ENCODE measurements around the gene CCNY. TPM values are rescaled to one million over a fixed set of nuclear protein-coding genes. Genes with fewer than 3 reads are reported as not detected.

Gene CCNY
- total RNA-seq, 1 experiment from 2014 or later = 41.1 TPM

DNA sequence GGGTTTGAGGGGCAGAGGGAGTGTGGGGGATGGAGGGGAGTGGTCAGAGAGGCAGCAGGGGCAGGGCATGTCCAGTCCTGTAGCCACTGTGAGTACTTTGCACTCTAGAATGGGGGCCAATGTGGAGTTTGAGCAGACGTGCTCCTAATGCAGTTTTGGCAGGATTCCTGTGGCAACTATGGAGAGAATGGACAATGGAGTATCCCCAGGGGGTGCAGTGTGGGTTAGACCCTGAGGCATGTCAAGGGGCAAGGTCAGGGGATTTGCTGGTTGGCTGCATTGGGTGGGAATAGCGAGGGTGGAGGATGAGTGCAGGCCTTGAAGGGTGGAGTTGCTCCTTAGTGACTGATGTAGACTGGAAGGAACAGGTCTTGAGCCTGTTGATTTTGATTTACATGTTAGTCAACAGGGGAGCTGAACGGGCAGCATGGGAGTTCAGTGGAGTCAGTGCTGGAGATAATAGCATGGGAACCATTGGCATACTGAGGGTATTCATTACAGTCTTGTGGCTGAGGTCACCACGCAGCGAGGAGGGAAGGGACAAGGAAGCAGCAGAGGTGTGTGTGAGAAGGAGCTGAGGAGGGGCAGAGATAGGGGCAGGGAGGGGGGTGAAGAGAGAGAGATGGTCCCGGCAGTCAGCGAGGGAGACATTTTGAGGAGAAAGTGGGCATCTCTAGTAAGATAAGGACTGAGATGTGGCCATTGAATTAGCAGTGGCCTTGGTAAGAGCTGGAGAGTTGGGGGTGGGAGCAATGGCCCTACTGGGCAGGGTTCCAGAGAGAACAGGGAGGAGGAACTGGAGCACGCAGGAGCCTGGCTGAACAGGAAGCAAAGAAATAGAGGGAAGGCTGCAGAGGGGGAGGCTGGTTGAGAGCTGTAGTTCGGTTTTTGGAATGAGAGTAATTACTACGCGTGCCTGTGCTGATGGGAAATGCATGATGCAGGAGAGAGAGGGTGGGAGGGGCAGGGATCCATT, 112.7 kb downstream of the CCNY start:
- Histone ChIP-seq H3K4me1 (replicated peaks) (peaks cover 36% of the 10 kb centered on the region), H3K9me3 (replicated peaks) (peaks cover 3% of the 10 kb centered on the region; the same call in 1 of the 2 replicates), H3K27me3 (replicated peaks) (no peaks in the 10 kb centered on the region), H3K4me3 (no peak overlapping the region), H3K36me3 (no peaks in the 10 kb centered on the region), H3K27ac (no peak overlapping the region)
- no peak for DNase-seq (ENCODE audit: low read depth in 1 of 2, low spot score in 2 of 2)

DNA sequence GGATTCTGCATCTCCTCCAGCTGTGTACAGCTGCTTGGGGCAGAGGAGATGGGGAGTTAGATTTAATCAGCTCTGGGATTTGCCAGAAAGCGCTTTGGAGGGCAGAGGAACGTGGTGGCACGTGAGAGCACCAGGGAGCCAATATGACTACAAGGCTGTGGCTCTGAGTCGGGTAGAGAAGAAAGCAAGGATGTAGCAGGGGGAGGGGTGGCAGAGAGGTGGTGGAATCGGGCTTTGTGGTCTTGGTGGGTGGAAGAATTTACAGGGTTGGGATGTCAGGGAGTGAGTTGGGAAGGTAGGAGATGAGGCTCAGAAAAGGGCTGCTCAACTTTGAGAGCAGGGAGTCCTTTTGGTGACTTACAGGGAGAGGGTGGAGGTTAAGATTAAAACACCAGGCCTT, 113.6 kb downstream of the CCNY start:
- Histone ChIP-seq H3K27ac (no peak overlapping the region), H3K36me3 (no peaks in the 10 kb centered on the region), H3K27me3 (replicated peaks) (no peaks in the 10 kb centered on the region), H3K9me3 (replicated peaks) (no peaks in the 10 kb centered on the region), H3K4me3 (no peak overlapping the region), H3K4me1 (replicated peaks) (peaks cover 36% of the 10 kb centered on the region)
- DNase-seq (ENCODE audit: low read depth in 1 of 2, low spot score in 2 of 2) = no peak

DNA sequence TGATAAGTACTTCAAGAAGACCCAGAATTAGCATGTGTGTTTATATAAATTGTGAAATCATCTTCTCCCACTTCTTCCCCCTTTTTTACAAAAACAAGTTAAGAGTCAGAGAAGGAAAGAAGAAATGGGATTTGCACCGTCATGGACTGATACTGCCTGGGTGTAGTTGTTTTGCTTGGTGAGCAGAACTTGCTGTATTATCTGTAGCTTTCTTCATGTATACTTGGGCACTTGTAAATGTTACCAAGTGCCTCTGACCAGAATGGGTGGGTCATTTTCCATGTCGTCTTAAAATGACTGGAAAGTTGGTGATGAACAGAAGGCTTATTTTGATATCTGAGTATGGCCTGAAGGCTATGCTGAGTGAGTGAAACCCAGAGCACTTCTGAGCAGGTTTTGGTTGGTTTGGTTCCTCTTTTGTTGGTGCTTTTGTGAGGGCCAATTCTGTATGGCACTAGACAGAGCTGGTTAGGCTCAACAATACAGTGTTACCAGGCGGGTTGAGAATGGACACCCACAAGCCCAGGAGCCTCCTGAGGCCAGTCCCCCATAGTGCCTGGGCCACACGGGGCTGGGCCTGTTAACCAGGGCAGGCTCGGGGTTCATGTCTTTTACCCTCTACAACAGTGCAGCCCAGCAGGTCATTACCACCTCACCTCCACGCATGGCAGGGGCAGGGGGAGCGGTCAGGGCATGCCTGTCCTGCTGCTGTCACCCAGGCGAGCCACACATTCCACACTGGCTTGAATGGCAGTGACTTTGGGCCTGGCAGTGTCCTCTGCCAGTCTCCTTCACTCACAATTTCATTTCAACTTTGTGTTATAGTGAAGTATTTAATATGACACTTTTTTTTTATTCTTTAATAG, 115.1 kb downstream of the CCNY start:
- DNase-seq (ENCODE audit: low read depth in 1 of 2, low spot score in 2 of 2) = no peak
- Histone ChIP-seq H3K36me3 (no peaks in the 10 kb centered on the region), H3K27me3 (replicated peaks) (no peaks in the 10 kb centered on the region), H3K9me3 (replicated peaks) (no peaks in the 10 kb centered on the region), H3K4me1 (replicated peaks) (peaks cover 31% of the 10 kb centered on the region), H3K27ac (no peak overlapping the region), H3K4me3 (no peak overlapping the region)

GRCh38 chr10:35452171-35452570, 115.9 kb downstream of the CCNY start:
- peaks cover 27% of the 10 kb centered on the region for H3K4me1 ChIP-seq (replicated peaks)
- H3K27me3 ChIP-seq (replicated peaks) = no peaks in the 10 kb centered on the region
- no peaks in the 10 kb centered on the region for H3K36me3 ChIP-seq
- H3K4me3 ChIP-seq = no peak overlapping the region
- no peak overlapping the region for H3K27ac ChIP-seq
- DNase-seq (ENCODE audit: low read depth in 1 of 2, low spot score in 2 of 2) = no peak
- no peaks in the 10 kb centered on the region for H3K9me3 ChIP-seq (replicated peaks)

DNA sequence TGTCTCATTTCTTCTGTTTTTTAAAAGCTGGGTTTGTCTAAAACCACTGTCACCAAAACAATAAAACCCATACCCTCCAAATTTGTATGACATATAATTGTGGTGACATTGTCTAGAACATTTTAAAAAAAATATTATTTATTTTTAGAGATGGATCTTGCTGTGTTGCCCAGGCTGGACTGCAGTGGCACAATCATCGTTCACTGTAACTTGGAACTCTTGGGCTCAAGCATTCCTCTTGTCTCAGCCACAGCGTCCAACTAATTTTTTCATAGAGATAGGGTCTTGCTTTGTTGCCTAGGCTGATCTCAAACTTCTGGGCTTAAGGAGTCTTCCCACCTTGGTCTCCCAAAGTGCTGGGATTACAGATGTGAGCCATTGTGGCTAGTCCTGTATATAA, 116.5 kb downstream of the CCNY start:
- no peaks in the 10 kb centered on the region for H3K9me3 ChIP-seq (replicated peaks)
- H3K36me3 ChIP-seq = no peaks in the 10 kb centered on the region
- H3K4me1 ChIP-seq (replicated peaks) = peaks cover 21% of the 10 kb centered on the region
- no peak overlapping the region for H3K27ac ChIP-seq
- H3K27me3 ChIP-seq (replicated peaks) = no peaks in the 10 kb centered on the region
- no peak for DNase-seq (ENCODE audit: low read depth in 1 of 2, low spot score in 2 of 2)
- H3K4me3 ChIP-seq = no peak overlapping the region

GRCh38 chr10:35453855-35454532, 117.7 kb downstream of the CCNY start:
- no peak for DNase-seq (ENCODE audit: low read depth in 1 of 2, low spot score in 2 of 2)
- no peaks in the 10 kb centered on the region for H3K36me3 ChIP-seq
- H3K27me3 ChIP-seq (replicated peaks) = no peaks in the 10 kb centered on the region
- H3K4me3 ChIP-seq = no peak overlapping the region
- H3K9me3 ChIP-seq (replicated peaks) = no peaks in the 10 kb centered on the region
- peaks cover 9% of the 10 kb centered on the region for H3K4me1 ChIP-seq (replicated peaks)
- no peak overlapping the region for H3K27ac ChIP-seq

GRCh38 chr10:35456153-35456720, 119.9 kb downstream of the CCNY start:
- DNase-seq (ENCODE audit: low read depth in 1 of 2, low spot score in 2 of 2) = no peak

DNA sequence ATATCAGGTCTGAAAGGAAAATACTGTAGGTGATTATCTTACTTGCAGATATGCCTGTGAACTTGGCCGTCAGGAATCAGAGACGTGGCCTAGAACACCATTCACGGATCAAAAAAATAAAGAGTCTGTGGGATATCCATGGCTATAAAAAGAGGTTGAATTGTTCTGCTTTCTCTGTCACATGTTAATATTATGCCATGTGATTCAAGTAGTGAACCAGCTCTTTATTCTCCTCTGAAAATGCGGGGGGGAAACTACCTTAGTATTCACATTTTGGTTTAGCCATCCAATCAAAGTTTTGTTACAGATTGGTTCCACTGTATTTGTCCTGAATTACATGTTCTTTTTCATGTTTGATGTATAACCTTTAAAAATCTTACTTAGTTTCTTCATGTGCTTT, 120.5 kb downstream of the CCNY start:
- DNase-seq (ENCODE audit: low read depth in 1 of 2, low spot score in 2 of 2) = no peak
- H3K27me3 ChIP-seq (replicated peaks) = no peaks in the 10 kb centered on the region
- no peak overlapping the region for H3K27ac ChIP-seq
- no peaks in the 10 kb centered on the region for H3K9me3 ChIP-seq (replicated peaks)
- H3K36me3 ChIP-seq = no peaks in the 10 kb centered on the region
- H3K4me1 ChIP-seq (replicated peaks) = no peaks in the 10 kb centered on the region
- no peak overlapping the region for H3K4me3 ChIP-seq

More at GRCh38 chr10:35456153-35456720, 119.9 kb downstream of the CCNY start:
- Histone ChIP-seq H3K36me3 (no peaks in the 10 kb centered on the region), H3K27me3 (replicated peaks) (no peaks in the 10 kb centered on the region), H3K4me3 (no peak overlapping the region), H3K9me3 (replicated peaks) (no peaks in the 10 kb centered on the region), H3K27ac (no peak overlapping the region), H3K4me1 (replicated peaks) (no peaks in the 10 kb centered on the region)

DNA sequence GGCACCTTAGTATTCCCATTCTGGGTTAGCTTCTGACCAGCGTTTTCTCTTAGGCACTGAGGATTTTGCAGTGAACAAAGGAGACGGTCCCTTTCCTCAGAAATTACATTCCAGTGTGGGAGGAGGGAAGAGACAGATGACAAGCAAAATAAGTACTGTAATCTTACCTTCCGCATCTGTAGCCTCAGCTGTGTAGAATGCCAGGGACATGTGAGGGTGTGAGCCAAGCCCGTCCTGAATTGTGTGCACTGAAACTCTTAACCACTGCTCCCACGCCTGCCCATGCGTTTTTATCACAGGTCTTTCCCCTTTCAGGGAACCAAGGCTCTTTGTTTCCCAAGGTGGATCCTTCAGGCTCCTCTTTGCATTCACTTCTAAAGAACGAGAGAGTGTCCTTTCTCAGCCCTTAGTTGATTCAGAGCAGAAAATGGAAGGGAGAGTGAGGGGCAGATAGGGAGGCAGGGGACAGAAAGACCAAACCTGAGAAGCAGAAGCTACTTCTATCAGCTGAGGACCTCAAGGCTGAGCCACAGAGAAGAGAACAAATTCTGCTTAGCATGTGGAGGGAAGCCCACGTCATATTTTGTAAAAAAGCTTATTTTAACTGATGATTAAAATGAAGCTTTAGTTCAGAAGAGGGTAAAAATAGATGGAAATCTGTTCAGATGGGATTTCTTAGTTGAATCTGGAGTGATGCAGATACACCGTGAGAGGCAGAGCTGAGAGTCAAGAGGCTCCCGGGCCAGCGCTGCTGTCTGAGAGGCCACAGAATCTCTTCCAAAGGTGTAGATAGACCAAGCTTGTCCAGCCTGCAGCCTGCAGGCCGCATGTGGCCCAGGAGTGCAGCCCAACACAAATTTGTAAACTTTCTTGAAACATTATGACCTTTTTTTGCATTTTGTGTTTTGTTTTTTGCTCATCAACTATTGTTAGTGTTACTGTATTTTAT, 122.5 kb downstream of the CCNY start:
- DNase-seq (ENCODE audit: low read depth in 1 of 2, low spot score in 2 of 2) = no peak
- Histone ChIP-seq H3K36me3 (no peaks in the 10 kb centered on the region), H3K27me3 (replicated peaks) (no peaks in the 10 kb centered on the region), H3K9me3 (replicated peaks) (no peaks in the 10 kb centered on the region), H3K27ac (no peak overlapping the region), H3K4me3 (no peak overlapping the region), H3K4me1 (replicated peaks) (peaks cover 12% of the 10 kb centered on the region)

DNA sequence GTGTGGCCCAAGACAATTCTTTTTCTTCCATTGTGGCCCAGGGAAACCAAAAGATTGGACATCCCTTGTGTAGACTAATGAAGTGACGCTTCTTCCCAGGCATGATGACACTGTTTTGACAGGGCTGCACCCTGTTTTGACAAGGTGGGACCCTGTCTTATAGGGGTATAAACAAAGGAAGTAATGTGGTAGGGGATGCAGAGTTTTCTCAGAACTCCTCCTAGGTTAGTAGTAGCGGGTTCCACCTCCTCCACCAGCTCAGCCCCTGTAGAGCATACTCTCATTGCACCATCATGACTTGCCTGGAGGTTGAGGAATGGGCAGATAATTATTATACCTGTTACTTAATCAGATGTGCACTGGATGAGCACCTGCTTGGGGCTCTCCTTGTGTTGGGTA, 123.1 kb downstream of the CCNY start:
- no peak for DNase-seq (ENCODE audit: low read depth in 1 of 2, low spot score in 2 of 2)
- Histone ChIP-seq H3K9me3 (replicated peaks) (no peaks in the 10 kb centered on the region), H3K36me3 (no peaks in the 10 kb centered on the region), H3K4me3 (no peak overlapping the region), H3K4me1 (replicated peaks) (peaks cover 12% of the 10 kb centered on the region), H3K27ac (no peak overlapping the region), H3K27me3 (replicated peaks) (no peaks in the 10 kb centered on the region)

DNA sequence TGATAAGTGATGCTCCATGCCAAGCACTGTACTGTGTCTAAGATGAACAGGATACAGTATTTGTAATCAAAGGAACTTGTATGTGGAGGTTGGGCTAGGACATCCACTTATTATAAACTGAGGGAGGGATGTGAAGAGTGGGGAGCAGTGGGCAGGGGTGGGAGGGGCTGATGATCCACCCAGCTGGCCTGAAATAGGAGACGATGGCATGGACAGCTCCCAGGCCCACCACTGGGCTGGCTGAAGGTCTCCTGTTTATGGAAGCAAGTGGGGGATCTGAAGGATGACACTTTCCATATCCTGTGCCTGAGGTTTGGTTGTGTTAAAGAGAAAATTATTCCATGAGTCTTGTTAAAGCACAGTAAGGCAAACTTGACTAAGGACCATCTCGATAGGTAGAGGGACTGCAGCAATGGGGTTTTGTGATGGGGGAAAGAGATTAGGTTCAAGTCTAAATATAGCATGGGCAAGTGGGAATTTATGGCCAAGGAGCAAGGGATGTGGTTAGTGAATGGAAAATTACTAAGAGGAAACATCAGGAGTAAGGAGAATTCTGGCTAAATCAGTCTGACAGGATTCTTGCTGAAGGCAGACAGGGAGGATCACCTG, 124.6 kb downstream of the CCNY start:
- Histone ChIP-seq H3K9me3 (replicated peaks) (no peaks in the 10 kb centered on the region), H3K27me3 (replicated peaks) (no peaks in the 10 kb centered on the region), H3K27ac (no peak overlapping the region), H3K4me1 (replicated peaks) (peaks cover 12% of the 10 kb centered on the region), H3K36me3 (no peaks in the 10 kb centered on the region), H3K4me3 (no peak overlapping the region)
- DNase-seq (ENCODE audit: low read depth in 1 of 2, low spot score in 2 of 2) = no peak

GRCh38 chr10:35462491-35462934, 126.2 kb downstream of the CCNY start:
- DNase-seq (ENCODE audit: low read depth in 1 of 2, low spot score in 2 of 2) = no peak
- no peaks in the 10 kb centered on the region for H3K27me3 ChIP-seq (replicated peaks)
- no peak overlapping the region for H3K27ac ChIP-seq
- H3K9me3 ChIP-seq (replicated peaks) = no peaks in the 10 kb centered on the region
- H3K4me3 ChIP-seq = no peak overlapping the region
- H3K36me3 ChIP-seq = no peaks in the 10 kb centered on the region
- peaks cover 12% of the 10 kb centered on the region for H3K4me1 ChIP-seq (replicated peaks)

Data from SJSA1 (cell line).